ENCODE measurements around the gene TMA7.

The TMA7 gene

DNA sequence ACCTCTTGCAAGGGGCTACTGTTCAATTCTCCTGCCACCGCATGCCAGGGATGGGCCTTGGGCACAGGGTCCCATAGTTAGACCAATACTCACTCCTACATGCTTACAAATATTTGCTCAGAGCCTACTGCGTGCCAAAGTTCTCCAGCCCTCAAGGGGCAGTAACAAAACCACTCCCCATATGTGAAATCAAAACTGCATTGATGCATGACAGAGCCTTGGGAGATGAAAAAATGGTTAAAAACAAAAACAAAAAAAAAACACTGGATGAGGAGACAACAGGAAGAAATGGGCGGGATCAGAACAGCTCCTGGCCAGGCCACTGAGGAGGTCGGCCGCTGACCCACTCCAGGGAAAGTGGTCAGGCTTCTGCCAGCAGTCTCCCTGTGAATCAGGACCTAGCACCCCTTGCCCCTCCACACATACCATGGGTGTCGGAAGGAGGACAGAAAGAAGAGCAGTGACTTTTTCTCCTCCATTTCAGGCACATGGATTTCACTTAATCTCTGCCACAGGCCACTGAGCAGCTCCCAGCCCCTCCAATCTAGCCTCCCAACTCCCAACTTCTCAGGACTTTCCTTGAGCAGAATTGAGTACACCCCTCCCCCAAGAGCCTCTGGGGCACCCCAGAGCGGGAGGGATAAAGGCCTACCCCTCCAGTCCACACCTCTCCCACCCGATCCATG is 13.0 kb upstream of the TMA7 start:
- TF ChIP-seq CTCF (IDR thresholded peaks at IDR 0.05; ENCODE audit: low read length) (no peak), EZH2 (IDR thresholded peaks at IDR 0.05; ENCODE audit: borderline replicate concordance, low read length) (no peak)
- H3K36me3 ChIP-seq (ENCODE audit: insufficient read depth, low read length): peaks cover 16% of the 10 kb centered on the region
- no peak overlapping the region for H3K27ac ChIP-seq (ENCODE audit: low read depth, low read length, poor library complexity, severe bottlenecking)
- no peaks in the 10 kb centered on the region for H3K79me2 ChIP-seq (ENCODE audit: insufficient read depth, low read length)
- H3K9ac ChIP-seq (ENCODE audit: low read length): no peak overlapping the region
- no peak overlapping the region for H2AFZ ChIP-seq (ENCODE audit: low read length)
- H3K4me1 ChIP-seq (ENCODE audit: insufficient read depth, low read length, severe bottlenecking): peaks cover 11% of the 10 kb centered on the region
- no peaks in the 10 kb centered on the region for H3K9me2 ChIP-seq (ENCODE audit: low read depth, low read length)
- no peak overlapping the region for H3K4me2 ChIP-seq (ENCODE audit: low read length)
- no peaks in the 10 kb centered on the region for H3F3A ChIP-seq (ENCODE audit: insufficient read depth, low read length)
- H3K4me3 ChIP-seq (ENCODE audit: low read depth, low read length, poor library complexity, severe bottlenecking): no peak overlapping the region
- no peaks in the 10 kb centered on the region for H4K20me1 ChIP-seq (ENCODE audit: insufficient read depth, low read length)
- no peaks in the 10 kb centered on the region for H3K9me3 ChIP-seq (ENCODE audit: low read length)
- H3K27me3 ChIP-seq (ENCODE audit: insufficient read depth, low read length): no peaks in the 10 kb centered on the region; the same call in 1 of the 2 replicates

DNA sequence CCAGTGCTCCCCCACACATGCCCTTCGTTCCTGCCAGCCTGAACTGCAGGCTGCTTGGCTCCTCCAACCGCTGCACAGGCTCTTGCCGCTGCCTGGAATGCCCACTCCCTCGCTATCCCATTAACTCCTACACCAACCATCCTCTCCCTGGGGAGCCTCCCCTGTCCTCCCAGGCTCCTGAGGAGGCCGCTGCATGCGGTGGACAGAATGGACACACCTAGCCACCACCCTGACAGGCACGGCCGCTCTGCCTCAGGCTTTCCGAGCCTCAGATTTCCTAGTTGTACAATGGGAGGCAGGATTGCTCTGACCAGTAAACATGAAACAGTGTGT is 12.5 kb upstream of the TMA7 start:
- Histone ChIP-seq H2AFZ (ENCODE audit: low read length) (no peak overlapping the region), H3K4me2 (ENCODE audit: low read length) (no peak overlapping the region), H3F3A (ENCODE audit: insufficient read depth, low read length) (no peaks in the 10 kb centered on the region), H3K36me3 (ENCODE audit: insufficient read depth, low read length) (peaks cover 21% of the 10 kb centered on the region), H3K79me2 (ENCODE audit: insufficient read depth, low read length) (no peaks in the 10 kb centered on the region), H3K4me3 (ENCODE audit: low read depth, low read length, poor library complexity, severe bottlenecking) (no peak overlapping the region), H4K20me1 (ENCODE audit: insufficient read depth, low read length) (no peaks in the 10 kb centered on the region), H3K4me1 (ENCODE audit: insufficient read depth, low read length, severe bottlenecking) (peaks cover 11% of the 10 kb centered on the region), H3K27ac (ENCODE audit: low read depth, low read length, poor library complexity, severe bottlenecking) (no peak overlapping the region), H3K9ac (ENCODE audit: low read length) (no peak overlapping the region), H3K27me3 (ENCODE audit: insufficient read depth, low read length) (no peaks in the 10 kb centered on the region), H3K9me2 (ENCODE audit: low read depth, low read length) (no peaks in the 10 kb centered on the region), H3K9me3 (ENCODE audit: low read length) (no peaks in the 10 kb centered on the region)
- TF ChIP-seq EZH2 (IDR thresholded peaks at IDR 0.05; ENCODE audit: borderline replicate concordance, low read length) (no peak), CTCF (IDR thresholded peaks at IDR 0.05; ENCODE audit: low read length) (no peak)

GRCh38 chr3:48428088-48428571 is 11.9 kb upstream of the TMA7 start:
- Histone ChIP-seq H3K79me2 (ENCODE audit: insufficient read depth, low read length) (no peaks in the 10 kb centered on the region), H3K27me3 (ENCODE audit: insufficient read depth, low read length) (no peaks in the 10 kb centered on the region), H3K9me3 (ENCODE audit: low read length) (no peaks in the 10 kb centered on the region), H3F3A (ENCODE audit: insufficient read depth, low read length) (no peaks in the 10 kb centered on the region), H4K20me1 (ENCODE audit: insufficient read depth, low read length) (no peaks in the 10 kb centered on the region), H3K4me3 (ENCODE audit: low read depth, low read length, poor library complexity, severe bottlenecking) (no peak overlapping the region), H3K9me2 (ENCODE audit: low read depth, low read length) (no peaks in the 10 kb centered on the region), H3K4me2 (ENCODE audit: low read length) (no peak overlapping the region), H3K4me1 (ENCODE audit: insufficient read depth, low read length, severe bottlenecking) (peaks cover 11% of the 10 kb centered on the region), H3K27ac (ENCODE audit: low read depth, low read length, poor library complexity, severe bottlenecking) (no peak overlapping the region), H3K36me3 (ENCODE audit: insufficient read depth, low read length) (peaks cover 26% of the 10 kb centered on the region), H3K9ac (ENCODE audit: low read length) (no peak overlapping the region), H2AFZ (ENCODE audit: low read length) (no peak overlapping the region)
- TF ChIP-seq EZH2 (IDR thresholded peaks at IDR 0.05; ENCODE audit: borderline replicate concordance, low read length): no peak
- no peak for TF ChIP-seq CTCF (IDR thresholded peaks at IDR 0.05; ENCODE audit: low read length)
